Panc1 (cell line): Measurements from ENCODE around the gene TARBP1.
A peak's percentile ranks its signal among the peaks of the same experiment; 100 is the strongest.

Source experiments
- CTCF ChIP-seq: fragments of 450-650 bp; IDR thresholded peaks from 2 replicates; pipeline ENCODE4 v1.5.1; 2017; ENCODE audit warnings: mild to moderate bottlenecking
- POLR2AphosphoS5 ChIP-seq: IDR thresholded peaks from 2 replicates; pipeline ENCODE4 v1.6.1; 2012; ENCODE audit warnings: mild to moderate bottlenecking, low read depth, low read length, moderate library complexity
- REST ChIP-seq, 2 experiments: IDR thresholded peaks; 2 replicates each; pipeline ENCODE4 v1.6.1; 2011 to 2012; ENCODE audit warnings: low read depth in 2 of 2, control low read depth in 1 of 2, low read length in 1 of 2, mild to moderate bottlenecking in 1 of 2, moderate library complexity in 1 of 2; ENCODE audit not compliant: insufficient read depth in 1 of 2

- 0 out of 2 replicates have a peak, but pooled peaks have one; percentile 8 for TF ChIP-seq CTCF
- no peak for TF ChIP-seq POLR2AphosphoS5
- TF ChIP-seq REST (IDR thresholded peaks at IDR 0.05; ENCODE audit: insufficient read depth in 1 of 2, low read depth in 2 of 2, low read length in 1 of 2): no peak
Observed at GRCh38 chr1:234489698-234490077, 10.7 kb upstream of the TARBP1 start.
